ENCODE data around the gene ELP6. TPM values are rescaled to one million over a fixed set of nuclear protein-coding genes. Genes with fewer than 3 reads are reported as not detected.

Gene ELP6
- total RNA-seq, 1 donor = 23.5 TPM

DNA sequence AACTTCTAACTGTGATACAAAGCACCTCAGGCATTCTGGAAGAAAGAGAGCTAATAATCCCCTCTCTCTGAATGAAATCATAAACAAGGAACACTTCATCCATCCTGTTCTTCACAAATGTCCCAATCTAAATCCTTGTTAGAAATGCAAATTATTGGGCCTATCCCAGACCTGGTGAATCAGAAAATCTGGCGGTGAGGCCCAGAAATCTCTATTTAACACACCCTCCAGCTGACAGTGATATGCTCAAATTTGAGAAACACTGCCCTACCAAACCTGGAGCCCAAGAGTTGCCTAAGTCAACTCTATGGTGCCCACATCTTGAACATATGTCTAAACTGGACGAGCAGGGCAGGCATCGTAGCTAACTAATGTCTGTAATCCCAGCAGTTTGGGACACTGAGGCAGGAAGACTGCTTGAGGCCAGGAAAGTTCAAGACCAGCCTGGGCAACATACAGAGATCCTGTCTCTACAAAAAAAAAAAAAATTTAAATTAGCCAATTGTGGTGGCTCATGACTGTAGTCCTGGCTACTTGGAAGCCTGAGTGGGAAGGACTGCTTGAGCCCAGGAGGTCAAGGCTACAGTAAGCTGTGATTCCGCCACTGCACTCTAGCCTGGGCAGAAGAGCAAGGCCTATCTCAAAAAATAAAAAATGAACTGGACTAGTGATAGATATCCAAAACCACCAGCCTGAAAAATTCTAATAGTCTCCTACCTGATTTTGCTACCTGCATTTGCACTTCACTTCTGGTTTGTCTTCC lies 60.9 kb downstream of the ELP6 start:
- H3K27ac ChIP-seq (ENCODE audit: low read depth, low read length) = no peak overlapping the region
- no peak overlapping the region for H2AFZ ChIP-seq (ENCODE audit: low read length)

More for the DNA sequence above, 60.9 kb downstream of the ELP6 start:
- no peak overlapping the region for H3K4me2 ChIP-seq (ENCODE audit: insufficient read depth, low read length)
- H4K20me1 ChIP-seq (ENCODE audit: insufficient read depth, low read length) = peaks cover 5% of the 10 kb centered on the region
- DNase-seq (ENCODE audit: insufficient read length, low spot score, missing footprints) = no peak
- no peak overlapping the region for H3K4me3 ChIP-seq (ENCODE audit: insufficient read depth, low read length)
- peaks cover 57% of the 10 kb centered on the region for H3K79me2 ChIP-seq (ENCODE audit: insufficient read depth, low read length)
- H3K9me3 ChIP-seq (ENCODE audit: low read depth, low read length) = no peaks in the 10 kb centered on the region
- H3K27me3 ChIP-seq (ENCODE audit: insufficient read depth, low read length) = no peaks in the 10 kb centered on the region
- no peak for TF ChIP-seq CTCF (IDR thresholded peaks at IDR 0.05; ENCODE audit: extremely low read depth, low read depth, low read length)
- no peaks in the 10 kb centered on the region for H3K4me1 ChIP-seq (ENCODE audit: insufficient read depth, low read length)
- H3K36me3 ChIP-seq (ENCODE audit: insufficient read depth, low read length) = no peaks in the 10 kb centered on the region

Small RNA genes within 50 kb of the gene (small RNA-seq; reads per million reads assigned to genes)
- gene AC099778.2 (not detected), gene RN7SL870P (not detected)

Other genes starting within 250 kb of the ELP6 start
- 3.5 and 5.1 TPM in 2 replicates for gene KIF9, start 230.9 kb downstream of the ELP6 start, total RNA-seq
- 17.1 and 21.4 TPM in 2 replicates for gene KLHL18, start 230.8 kb downstream of the ELP6 start, total RNA-seq
- 22.4 and 30.0 TPM in 2 replicates for gene PTPN23, start 132.7 kb downstream of the ELP6 start, total RNA-seq
- gene SCAP, start 37.8 kb downstream of the ELP6 start, total RNA-seq = 70.1 and 81.4 TPM in 2 replicates
- under 0.01 and 0.29 TPM in 2 replicates for gene CSPG5, start 65.2 kb upstream of the ELP6 start, total RNA-seq

Measured in osteoblast (primary cell).